Measurements from ENCODE around the gene CHST3.
"Not testable (repeated sequence)": the region's sequence is repeated elsewhere in the genome, so short reads cannot be mapped to it uniquely, and the experiment has no call there.

The CHST3 gene

GRCh38 chr10:72019085-72019876 lies 55.1 kb downstream of the CHST3 start:
- no peak for DNase-seq (ENCODE audit: low read depth, low spot score)
- H3K4me3 ChIP-seq (ENCODE audit: low read length) = no peak overlapping the region

GRCh38 chr10:72020914-72021809 lies 57.0 kb downstream of the CHST3 start:
- no peak for DNase-seq (ENCODE audit: low read depth, low spot score)
- H3K4me3 ChIP-seq (ENCODE audit: low read length) = no peak overlapping the region

- no peak overlapping the region for H3K4me3 ChIP-seq (ENCODE audit: low read length)
- DNase-seq (ENCODE audit: low read depth, low spot score) = no peak
These were observed 58.0 kb downstream of the CHST3 start for GRCh38 chr10:72022228-72022627.

- no peak for DNase-seq (ENCODE audit: low read depth, low spot score)
- H3K4me3 ChIP-seq (ENCODE audit: low read length) = no peak overlapping the region
These were observed 60.4 kb downstream of the CHST3 start for GRCh38 chr10:72024596-72024995.

GRCh38 chr10:72025400-72025799 lies 61.2 kb downstream of the CHST3 start:
- no peak for DNase-seq (ENCODE audit: low read depth, low spot score)
- no peak overlapping the region for H3K4me3 ChIP-seq (ENCODE audit: low read length)

GRCh38 chr10:72025832-72026231 lies 61.6 kb downstream of the CHST3 start:
- no peak overlapping the region for H3K4me3 ChIP-seq (ENCODE audit: low read length)
- no peak for DNase-seq (ENCODE audit: low read depth, low spot score)

GRCh38 chr10:72026278-72027111 lies 62.3 kb downstream of the CHST3 start:
- H3K4me3 ChIP-seq (ENCODE audit: low read length) = no peak overlapping the region
- no peak for DNase-seq (ENCODE audit: low read depth, low spot score)

GRCh38 chr10:72027498-72027897 lies 63.3 kb downstream of the CHST3 start:
- DNase-seq (ENCODE audit: low read depth, low spot score) = no peak
- H3K4me3 ChIP-seq (ENCODE audit: low read length) = no peak overlapping the region

- no peak for DNase-seq (ENCODE audit: low read depth, low spot score)
- H3K4me3 ChIP-seq (ENCODE audit: low read length) = no peak overlapping the region
These were observed 65.2 kb downstream of the CHST3 start for GRCh38 chr10:72029414-72029813.

GRCh38 chr10:72030762-72031543 lies 66.8 kb downstream of the CHST3 start:
- no peak for DNase-seq (ENCODE audit: low read depth, low spot score)
- no peak overlapping the region for H3K4me3 ChIP-seq (ENCODE audit: low read length)

GRCh38 chr10:72031706-72032105 lies 67.5 kb downstream of the CHST3 start:
- no peak overlapping the region for H3K4me3 ChIP-seq (ENCODE audit: low read length)
- DNase-seq (ENCODE audit: low read depth, low spot score) = no peak

- not testable (repeated sequence) for DNase-seq (ENCODE audit: low read depth, low spot score); H3K4me3 ChIP-seq (ENCODE audit: low read length)
These were observed 68.4 kb downstream of the CHST3 start for GRCh38 chr10:72032409-72033162.

- DNase-seq (ENCODE audit: low read depth, low spot score) = no peak
- H3K4me3 ChIP-seq (ENCODE audit: low read length) = no peak overlapping the region
These were observed 69.9 kb downstream of the CHST3 start for GRCh38 chr10:72034040-72034499.

- no peak overlapping the region for H3K4me3 ChIP-seq (ENCODE audit: low read length)
- DNase-seq (ENCODE audit: low read depth, low spot score) = no peak
These were observed 70.6 kb downstream of the CHST3 start for GRCh38 chr10:72034761-72035160.

- DNase-seq (ENCODE audit: low read depth, low spot score) = no peak
- no peak overlapping the region for H3K4me3 ChIP-seq (ENCODE audit: low read length)
These were observed 71.2 kb downstream of the CHST3 start for GRCh38 chr10:72035252-72035887.

GRCh38 chr10:72037266-72037665 lies 73.1 kb downstream of the CHST3 start:
- no peak overlapping the region for H3K4me3 ChIP-seq (ENCODE audit: low read length)
- DNase-seq (ENCODE audit: low read depth, low spot score) = no peak

- H3K4me3 ChIP-seq (ENCODE audit: low read length) = no peak overlapping the region
- no peak for DNase-seq (ENCODE audit: low read depth, low spot score)
These were observed 73.6 kb downstream of the CHST3 start for GRCh38 chr10:72037811-72038210.

Data from Jurkat, Clone E6-1 (cell line).